Endothelial cell of umbilical vein (primary cell): ENCODE data around the gene PRXL2A. TPM values are rescaled to one million over a fixed set of nuclear protein-coding genes. Genes with fewer than 3 reads are reported as not detected.

Experiments
- BruUV-seq: library from RNA; stranded (reverse); fragments of 400-500 nt; replicated peaks from 2 replicates; lab custom pipeline; 2021; lab: Mats Ljungman, UMichigan
- CTCF ChIA-PET: fragments of 300-600, 350-600 bp; sonication (Branson Sonifier 250); formaldehyde crosslinking; loops from one replicate; lab custom pipeline; 2021; ENCODE audit warnings: antibody characterized with exemption, inconsistent platforms; lab: Charles Lee
- POLR2A ChIA-PET: fragments of 300-600, 350-600 bp; sonication (Branson Sonifier 250); formaldehyde crosslinking; loops from one replicate; lab custom pipeline; 2021; ENCODE audit warnings: antibody characterized with exemption, inconsistent platforms; lab: Charles Lee
- DNase-seq: peaks from one replicate; pipeline ENCODE4 v3.0.0-alpha.2; 2011; ENCODE audit warnings: low read depth, low spot score
- FAIRE-seq: peaks from 2 replicates; lab custom pipeline; 2011; peaks lifted over from hg19 to GRCh38; lab: Jason Lieb, UNC
- H2AFZ ChIP-seq: 2 replicates; pipeline ENCODE4 v1.6.0; 2012; ENCODE audit warnings: low read depth, low read length, control low read depth, inconsistent platforms
- H3K27ac ChIP-seq: 2 replicates; pipeline ENCODE4 v1.5.1; 2011; ENCODE audit warnings: low read depth, mild to moderate bottlenecking, control low read depth, low read length, moderate library complexity; ENCODE audit not compliant: insufficient read depth
- H3K27me3 ChIP-seq, 2 experiments: 2 replicates each; pipeline versions ENCODE4 v1.6.0 to v1.6.1; 2011; ENCODE audit warnings: low read length in 2 of 2, mixed read lengths in 1 of 2; ENCODE audit not compliant: control insufficient read depth in 2 of 2, insufficient read depth in 2 of 2
- H3K36me3 ChIP-seq, 2 experiments: 2 replicates in 1 of 2; 3 replicates in 1 of 2; pipeline ENCODE4 v1.5.1; 2011; ENCODE audit warnings: low read length in 2 of 2, mild to moderate bottlenecking in 1 of 2, moderate library complexity in 1 of 2; ENCODE audit not compliant: control insufficient read depth in 2 of 2, insufficient read depth in 2 of 2; ENCODE audit errors: extremely low read depth in 1 of 2
- H3K4me1 ChIP-seq: 3 replicates; pipeline ENCODE4 v1.5.1; 2011; ENCODE audit warnings: mild to moderate bottlenecking, low read length; ENCODE audit not compliant: control insufficient read depth, insufficient read depth; ENCODE audit errors: extremely low read depth
- H3K4me2 ChIP-seq: 2 replicates; pipeline ENCODE4 v1.6.1; 2011; ENCODE audit warnings: low read length, control low read depth, mixed read lengths; ENCODE audit not compliant: insufficient read depth
- H3K4me3 ChIP-seq, 3 experiments: fragments of 200-600 bp in 1 of 3; sonication (generic), shearing (Covaris generic) in 1 of 3; replicated peaks in 1 of 3; 2 replicates each; pipeline ENCODE4 v1.5.1; 2011 to 2016; ENCODE audit warnings: control low read depth in 3 of 3, low read length in 3 of 3, mild to moderate bottlenecking in 2 of 3, inconsistent platforms in 1 of 3, low read depth in 1 of 3, moderate library complexity in 1 of 3; ENCODE audit not compliant: insufficient read depth in 1 of 3
- H3K79me2 ChIP-seq: 2 replicates; pipeline ENCODE4 v1.6.0; 2012; ENCODE audit warnings: low read length, inconsistent platforms; ENCODE audit not compliant: control insufficient read depth, insufficient read depth
- H3K9ac ChIP-seq: replicated peaks from 2 replicates; pipeline ENCODE3; 2011; ENCODE audit warnings: low read length, control low read depth; ENCODE audit not compliant: insufficient read depth; ENCODE audit errors: extremely low read depth
- H3K9me1 ChIP-seq: replicated peaks from 3 replicates; pipeline ENCODE4 v1.6.0; 2011; ENCODE audit warnings: mild to moderate bottlenecking, low read length; ENCODE audit not compliant: control insufficient read depth, insufficient read depth; ENCODE audit errors: extremely low read depth
- H3K9me3 ChIP-seq: replicated peaks from 2 replicates; pipeline ENCODE4 v1.5.1; 2012; ENCODE audit warnings: low read length, inconsistent platforms; ENCODE audit not compliant: control insufficient read depth, insufficient read depth
- H4K20me1 ChIP-seq: replicated peaks from 2 replicates; pipeline ENCODE3; 2011; ENCODE audit warnings: mild to moderate bottlenecking, low read length; ENCODE audit not compliant: control insufficient read depth, insufficient read depth; ENCODE audit errors: extremely low read depth
- EZH2 ChIP-seq: IDR thresholded peaks from 2 replicates; pipeline ENCODE4 v1.6.1; 2012; ENCODE audit warnings: borderline replicate concordance, low read depth, mild to moderate bottlenecking, moderate library complexity, low read length, inconsistent platforms; ENCODE audit not compliant: severe bottlenecking
- FOS ChIP-seq: IDR thresholded peaks from 2 replicates; pipeline ENCODE4 v1.6.1; 2011; ENCODE audit warnings: mild to moderate bottlenecking, low read length, moderate library complexity, borderline replicate concordance; ENCODE audit not compliant: insufficient read depth
- GATA2 ChIP-seq: IDR thresholded peaks from 2 replicates; pipeline ENCODE4 v1.7.0; 2011; ENCODE audit warnings: low read depth, mild to moderate bottlenecking, moderate library complexity, mixed read lengths, low read length; ENCODE audit not compliant: insufficient read length, insufficient read depth
- JUN ChIP-seq: IDR thresholded peaks from 2 replicates; pipeline ENCODE4 v1.6.1; 2011; ENCODE audit warnings: borderline replicate concordance, low read depth; ENCODE audit not compliant: insufficient read length, insufficient read depth
- MYC ChIP-seq: IDR thresholded peaks from one replicate; pipeline ENCODE4 v1.6.1; 2011; ENCODE audit warnings: mild to moderate bottlenecking, low read depth, low read length
- POLR2A ChIP-seq: IDR thresholded peaks from 2 replicates; pipeline ENCODE4 v1.6.1; 2012; ENCODE audit warnings: low read depth, mild to moderate bottlenecking, control low read depth, low read length
- POLR2AphosphoS5 ChIP-seq: IDR thresholded peaks from 2 replicates; pipeline ENCODE4 v1.6.1; 2012; ENCODE audit warnings: low read depth, mild to moderate bottlenecking, control low read depth, low read length, moderate library complexity; ENCODE audit not compliant: insufficient read depth
- dilution Hi-C: fragments of 300-500 bp; cut with MboI; formaldehyde crosslinking; loops from one replicate; pipeline ENCODE4 v1.15.0; 2019; ENCODE audit warnings: low sequenced_read_pairs; ENCODE audit not compliant: extremely low pct_ligation_motif_present
- intact Hi-C: fragments of 100-400 bp; cut with micrococcal nuclease; formaldehyde crosslinking; loops from one replicate; pipeline ENCODE4 v1.10.0; 2022
- polyA plus RNA-seq, 4 experiments: library from polyadenylated mRNA; depleted of rRNA in 3 of 4; stranded (reverse) in 3 of 4; unstranded in 1 of 4; fragments of >200 nt; gene quantifications; 2 replicates each; pipeline versions ENCODE4 v1.2.1 to v1.2.3, GENCODE V29; 2011 to 2012; ENCODE audit warnings: missing spikeins in 1 of 4
- total RNA-seq: library from RNA; stranded (reverse); gene quantifications from 2 replicates; pipeline ENCODE4 v1.2.3, GENCODE V29; 2021
- TF ChIP-seq, protein P1 (sequence below): IDR thresholded peaks from 2 replicates; pipeline ENCODE4 v1.6.1; 2011; ENCODE audit not compliant: insufficient read depth, insufficient read length
- TF ChIP-seq, protein P2 (sequence below), 2 donors: IDR thresholded peaks; 1 replicate in 1 of 2; 2 replicates in 1 of 2; pipeline ENCODE4 v1.5.1; 2011; ENCODE audit warnings: low read length in 2 of 2, mild to moderate bottlenecking in 2 of 2, moderate library complexity in 2 of 2, control low read depth in 1 of 2, inconsistent platforms in 1 of 2, low read depth in 1 of 2; ENCODE audit not compliant: insufficient read depth in 1 of 2; ENCODE audit errors: extremely low read depth in 1 of 2

PRXL2A gene
- total and polyA plus RNA-seq, 2 donors (not counting 3 experiments of a cell fraction or from before 2014, with no cell fraction given): 113 to 321 TPM

- Histone ChIP-seq H3K4me2 (peak overlapping the region; percentile 77), H4K20me1 (no peaks in the 10 kb centered on the region), H3K79me2 (peaks cover 59% of the 10 kb centered on the region), H2AFZ (no peak overlapping the region), H3K36me3 (peaks cover 0 to 4% of the 10 kb centered on the region in 2 experiments), H3K27me3 (no peaks in the 10 kb centered on the region), H3K9me1 (no peaks in the 10 kb centered on the region), H3K9ac (peak overlapping the region; percentile 88), H3K4me1 (peaks cover 64% of the 10 kb centered on the region), H3K27ac (peak overlapping the region; percentile 93), H3K4me3 (peak overlapping the region; percentile 81 to 89 (median 87)), H3K9me3 (no peaks in the 10 kb centered on the region)
- dilution Hi-C loops (no loop called here), intact Hi-C loops (loop anchor here (1.0 to 5.0 kb wide), 3 partner anchors 22 to 208 kb away; no protein-coding TSS in a partner anchor)
- ChIA-PET POLR2A (interaction anchor here (0.6 kb wide), 1 partner anchor 92 kb away, joined by 3 read pairs; no protein-coding TSS in a partner anchor), CTCF (interaction anchor here (0.7 to 3.3 kb wide), 7 partner anchors 22 to 99 kb away, joined by 3 to 29 read pairs (median 5); no protein-coding TSS in a partner anchor)
- no peak for TF ChIP-seq FOS
- no peak for TF ChIP-seq POLR2A
- TF ChIP-seq, protein P1, sequence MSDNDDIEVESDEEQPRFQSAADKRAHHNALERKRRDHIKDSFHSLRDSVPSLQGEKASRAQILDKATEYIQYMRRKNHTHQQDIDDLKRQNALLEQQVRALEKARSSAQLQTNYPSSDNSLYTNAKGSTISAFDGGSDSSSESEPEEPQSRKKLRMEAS: no peak
- TF ChIP-seq MYC: no peak
- TF ChIP-seq POLR2AphosphoS5: no peak
- TF ChIP-seq EZH2: no peak
- no peak for TF ChIP-seq JUN
- TF ChIP-seq GATA2: no peak
- TF ChIP-seq, protein P2, sequence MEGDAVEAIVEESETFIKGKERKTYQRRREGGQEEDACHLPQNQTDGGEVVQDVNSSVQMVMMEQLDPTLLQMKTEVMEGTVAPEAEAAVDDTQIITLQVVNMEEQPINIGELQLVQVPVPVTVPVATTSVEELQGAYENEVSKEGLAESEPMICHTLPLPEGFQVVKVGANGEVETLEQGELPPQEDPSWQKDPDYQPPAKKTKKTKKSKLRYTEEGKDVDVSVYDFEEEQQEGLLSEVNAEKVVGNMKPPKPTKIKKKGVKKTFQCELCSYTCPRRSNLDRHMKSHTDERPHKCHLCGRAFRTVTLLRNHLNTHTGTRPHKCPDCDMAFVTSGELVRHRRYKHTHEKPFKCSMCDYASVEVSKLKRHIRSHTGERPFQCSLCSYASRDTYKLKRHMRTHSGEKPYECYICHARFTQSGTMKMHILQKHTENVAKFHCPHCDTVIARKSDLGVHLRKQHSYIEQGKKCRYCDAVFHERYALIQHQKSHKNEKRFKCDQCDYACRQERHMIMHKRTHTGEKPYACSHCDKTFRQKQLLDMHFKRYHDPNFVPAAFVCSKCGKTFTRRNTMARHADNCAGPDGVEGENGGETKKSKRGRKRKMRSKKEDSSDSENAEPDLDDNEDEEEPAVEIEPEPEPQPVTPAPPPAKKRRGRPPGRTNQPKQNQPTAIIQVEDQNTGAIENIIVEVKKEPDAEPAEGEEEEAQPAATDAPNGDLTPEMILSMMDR (IDR thresholded peaks at IDR 0.05; ENCODE audit: extremely low read depth in 1 of 2, insufficient read depth in 1 of 2, low read depth in 1 of 2, low read length in 2 of 2): no peak
- FAIRE-seq (peak; percentile 54), DNase-seq (peak; percentile 61)
- no TSS peak for BruUV-seq
Observed at GRCh38 chr10:80410578-80411145, 2.3 kb downstream of the PRXL2A start.
